SK-N-SH treated with all-trans-retinoic acid at 6 μM for 48 hours (cell line): Measurements from ENCODE around the gene TMEM91.

ENCODE experiments used
- CSDC2 ChIP-seq: fragments of 250-450 bp; sonication (Bioruptor Pico); IDR thresholded peaks from 2 replicates; pipeline ENCODE4 v1.5.0; 2020; ENCODE audit warnings: mild to moderate bottlenecking, moderate library complexity
- ISL1 ChIP-seq: fragments of 250-450 bp; sonication (Bioruptor Pico); IDR thresholded peaks from 2 replicates; pipeline ENCODE4 v2.1.2; 2022; ENCODE audit warnings: mild to moderate bottlenecking, moderate library complexity
- TF ChIP-seq, protein P1 (sequence below): fragments of 250-450 bp; sonication (Bioruptor Pico); IDR thresholded peaks from 2 replicates; pipeline ENCODE4 v1.8.0; 2020; ENCODE audit warnings: mild to moderate bottlenecking, moderate library complexity, borderline replicate concordance
- TF ChIP-seq, protein P2 (sequence below): fragments of 250-450 bp; sonication (Bioruptor Pico); IDR thresholded peaks from 2 replicates; pipeline ENCODE4 v1.8.0; 2021; ENCODE audit warnings: low read depth, mild to moderate bottlenecking, moderate library complexity, borderline replicate concordance

DNA sequence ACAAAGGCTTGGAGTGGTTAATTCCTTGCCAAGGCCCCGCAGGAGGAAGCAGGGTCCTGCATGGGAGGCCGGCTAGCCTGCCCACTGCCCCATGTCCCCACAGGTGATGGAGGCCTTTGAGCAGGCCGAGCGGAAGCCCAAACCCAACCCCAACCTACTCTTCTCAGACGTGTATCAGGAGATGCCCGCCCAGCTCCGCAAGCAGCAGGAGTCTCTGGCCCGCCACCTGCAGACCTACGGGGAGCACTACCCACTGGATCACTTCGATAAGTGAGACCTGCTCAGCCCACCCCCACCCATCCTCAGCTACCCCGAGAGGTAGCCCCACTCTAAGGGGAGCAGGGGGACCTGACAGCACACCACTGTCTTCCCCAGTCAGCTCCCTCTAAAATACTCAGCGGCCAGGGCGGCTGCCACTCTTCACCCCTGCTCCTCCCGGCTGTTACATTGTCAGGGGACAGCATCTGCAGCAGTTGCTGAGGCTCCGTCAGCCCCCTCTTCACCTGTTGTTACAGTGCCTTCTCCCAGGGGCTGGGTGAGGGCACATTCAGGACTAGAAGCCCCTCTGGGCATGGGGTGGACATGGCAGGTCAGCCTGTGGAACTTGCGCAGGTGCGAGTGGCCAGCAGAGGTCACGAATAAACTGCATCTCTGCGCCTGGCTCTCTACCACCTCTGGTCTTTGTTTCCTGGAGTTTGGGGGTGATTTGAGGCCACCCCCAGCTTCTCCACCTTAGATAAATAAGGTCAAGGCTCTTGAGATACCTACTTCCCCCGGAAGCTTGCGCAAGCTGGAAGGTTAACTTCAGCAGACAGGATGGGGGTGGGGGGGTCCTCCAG is 48.2 kb downstream of the TMEM91 start:
- TF ChIP-seq, protein P1, sequence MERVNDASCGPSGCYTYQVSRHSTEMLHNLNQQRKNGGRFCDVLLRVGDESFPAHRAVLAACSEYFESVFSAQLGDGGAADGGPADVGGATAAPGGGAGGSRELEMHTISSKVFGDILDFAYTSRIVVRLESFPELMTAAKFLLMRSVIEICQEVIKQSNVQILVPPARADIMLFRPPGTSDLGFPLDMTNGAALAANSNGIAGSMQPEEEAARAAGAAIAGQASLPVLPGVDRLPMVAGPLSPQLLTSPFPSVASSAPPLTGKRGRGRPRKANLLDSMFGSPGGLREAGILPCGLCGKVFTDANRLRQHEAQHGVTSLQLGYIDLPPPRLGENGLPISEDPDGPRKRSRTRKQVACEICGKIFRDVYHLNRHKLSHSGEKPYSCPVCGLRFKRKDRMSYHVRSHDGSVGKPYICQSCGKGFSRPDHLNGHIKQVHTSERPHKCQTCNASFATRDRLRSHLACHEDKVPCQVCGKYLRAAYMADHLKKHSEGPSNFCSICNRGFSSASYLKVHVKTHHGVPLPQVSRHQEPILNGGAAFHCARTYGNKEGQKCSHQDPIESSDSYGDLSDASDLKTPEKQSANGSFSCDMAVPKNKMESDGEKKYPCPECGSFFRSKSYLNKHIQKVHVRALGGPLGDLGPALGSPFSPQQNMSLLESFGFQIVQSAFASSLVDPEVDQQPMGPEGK (CRISPR knock-in tag): no peak
- TF ChIP-seq CSDC2 (CRISPR knock-in tag) (no peak), ISL1 (no peak)
- TF ChIP-seq, protein P2, sequence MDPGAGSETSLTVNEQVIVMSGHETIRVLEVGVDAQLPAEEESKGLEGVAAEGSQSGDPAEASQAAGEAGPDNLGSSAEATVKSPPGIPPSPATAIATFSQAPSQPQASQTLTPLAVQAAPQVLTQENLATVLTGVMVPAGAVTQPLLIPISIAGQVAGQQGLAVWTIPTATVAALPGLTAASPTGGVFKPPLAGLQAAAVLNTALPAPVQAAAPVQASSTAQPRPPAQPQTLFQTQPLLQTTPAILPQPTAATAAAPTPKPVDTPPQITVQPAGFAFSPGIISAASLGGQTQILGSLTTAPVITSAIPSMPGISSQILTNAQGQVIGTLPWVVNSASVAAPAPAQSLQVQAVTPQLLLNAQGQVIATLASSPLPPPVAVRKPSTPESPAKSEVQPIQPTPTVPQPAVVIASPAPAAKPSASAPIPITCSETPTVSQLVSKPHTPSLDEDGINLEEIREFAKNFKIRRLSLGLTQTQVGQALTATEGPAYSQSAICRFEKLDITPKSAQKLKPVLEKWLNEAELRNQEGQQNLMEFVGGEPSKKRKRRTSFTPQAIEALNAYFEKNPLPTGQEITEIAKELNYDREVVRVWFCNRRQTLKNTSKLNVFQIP (CRISPR knock-in tag): no peak
